ENCODE data around the gene PLPP4. TPM values are rescaled to one million over a fixed set of nuclear protein-coding genes. Genes with fewer than 3 reads are reported as not detected.

The PLPP4 gene
- total RNA-seq, 1 experiment from 2014 or later, result not detected

DNA sequence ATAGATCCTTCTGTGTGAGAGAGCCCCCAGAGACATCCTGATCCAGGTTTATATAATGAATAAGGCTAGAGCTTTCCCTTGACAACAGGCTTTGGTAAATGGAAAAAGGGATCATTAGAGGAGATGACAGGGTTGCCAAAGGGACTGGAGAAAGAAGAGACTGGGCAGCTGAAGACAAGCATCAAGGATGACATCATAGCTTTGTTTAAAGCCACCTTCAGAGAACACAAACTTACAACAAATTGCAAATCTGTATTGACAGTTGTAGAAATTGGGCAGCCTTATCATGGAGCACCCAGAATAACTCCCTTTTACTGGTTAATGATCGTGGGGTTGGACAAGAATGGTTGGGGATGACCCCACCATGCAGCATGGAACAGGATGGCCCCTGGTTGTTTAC, 3.7 kb upstream of the PLPP4 start:
- TF ChIP-seq, protein P1, sequence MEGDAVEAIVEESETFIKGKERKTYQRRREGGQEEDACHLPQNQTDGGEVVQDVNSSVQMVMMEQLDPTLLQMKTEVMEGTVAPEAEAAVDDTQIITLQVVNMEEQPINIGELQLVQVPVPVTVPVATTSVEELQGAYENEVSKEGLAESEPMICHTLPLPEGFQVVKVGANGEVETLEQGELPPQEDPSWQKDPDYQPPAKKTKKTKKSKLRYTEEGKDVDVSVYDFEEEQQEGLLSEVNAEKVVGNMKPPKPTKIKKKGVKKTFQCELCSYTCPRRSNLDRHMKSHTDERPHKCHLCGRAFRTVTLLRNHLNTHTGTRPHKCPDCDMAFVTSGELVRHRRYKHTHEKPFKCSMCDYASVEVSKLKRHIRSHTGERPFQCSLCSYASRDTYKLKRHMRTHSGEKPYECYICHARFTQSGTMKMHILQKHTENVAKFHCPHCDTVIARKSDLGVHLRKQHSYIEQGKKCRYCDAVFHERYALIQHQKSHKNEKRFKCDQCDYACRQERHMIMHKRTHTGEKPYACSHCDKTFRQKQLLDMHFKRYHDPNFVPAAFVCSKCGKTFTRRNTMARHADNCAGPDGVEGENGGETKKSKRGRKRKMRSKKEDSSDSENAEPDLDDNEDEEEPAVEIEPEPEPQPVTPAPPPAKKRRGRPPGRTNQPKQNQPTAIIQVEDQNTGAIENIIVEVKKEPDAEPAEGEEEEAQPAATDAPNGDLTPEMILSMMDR (conservative IDR thresholded peaks at IDR 0.05), result no peak
- TF ChIP-seq EZH2 (IDR thresholded peaks at IDR 0.05; ENCODE audit: low read depth), result no peak
- ChIA-PET CTCF (no interaction called here), POLR2A (ENCODE audit: unreplicated experiment) (interaction anchor here (0.6 kb wide), 1 partner anchor 59 kb away, joined by 3 read pairs; no protein-coding TSS in a partner anchor)

DNA sequence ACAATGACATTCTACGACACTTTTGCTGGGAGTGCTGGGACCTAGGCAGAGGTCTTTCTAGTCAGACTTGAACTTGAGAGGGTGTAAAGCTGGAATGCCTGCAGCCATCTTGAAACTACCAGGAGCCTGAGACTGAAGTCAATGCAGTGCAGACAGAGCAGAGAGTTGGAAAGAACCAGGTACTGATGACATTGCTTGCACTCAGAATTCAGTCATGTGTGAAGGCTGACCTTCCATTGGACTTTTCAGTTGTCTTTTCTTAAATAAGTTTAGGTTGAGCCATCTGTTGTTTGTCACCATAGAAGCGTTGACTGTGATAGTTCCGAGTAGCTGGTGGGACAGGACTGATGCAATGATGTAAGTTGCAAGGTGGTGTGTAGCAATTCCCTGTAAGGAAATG, 3.1 kb upstream of the PLPP4 start:
- Histone ChIP-seq H3K27me3 (ENCODE audit: insufficient read depth, low read depth) (no peaks in the 10 kb centered on the region), H3K9me3 (ENCODE audit: insufficient read depth, low read depth) (no peaks in the 10 kb centered on the region), H3K4me3 (no peak overlapping the region), H3F3A (ENCODE audit: insufficient read depth, low read depth) (no peaks in the 10 kb centered on the region), H4K20me1 (ENCODE audit: insufficient read depth) (no peaks in the 10 kb centered on the region), H3K4me2 (no peak overlapping the region), H2AFZ (no peak overlapping the region), H3K79me2 (ENCODE audit: low read depth) (no peaks in the 10 kb centered on the region), H3K27ac (no peak overlapping the region), H3K36me3 (ENCODE audit: low read depth) (no peaks in the 10 kb centered on the region), H3K9me2 (ENCODE audit: insufficient read depth) (no peaks in the 10 kb centered on the region), H3K4me1 (replicated peaks; ENCODE audit: insufficient read depth) (no peaks in the 10 kb centered on the region)
- intact Hi-C loops (cut with micrococcal nuclease; ENCODE audit: unreplicated experiment), result no loop called here
- TF ChIP-seq, protein P1 (conservative IDR thresholded peaks at IDR 0.05), result no peak
- TF ChIP-seq EZH2 (IDR thresholded peaks at IDR 0.05; ENCODE audit: low read depth), result no peak
- POLR2A ChIA-PET (ENCODE audit: unreplicated experiment), result interaction anchor here (0.6 kb wide), 1 partner anchor 59 kb away, joined by 3 read pairs; no protein-coding TSS in a partner anchor
- no peak for DNase-seq
- no TSS peak for BruUV-seq (replicated peaks)
- CTCF ChIA-PET, result no interaction called here

More for the DNA sequence above, 3.7 kb upstream of the PLPP4 start:
- no TSS peak for BruUV-seq (replicated peaks)
- Histone ChIP-seq H2AFZ (no peak overlapping the region), H3K9me3 (ENCODE audit: insufficient read depth, low read depth) (no peaks in the 10 kb centered on the region), H3K27ac (no peak overlapping the region), H3K27me3 (ENCODE audit: insufficient read depth, low read depth) (no peaks in the 10 kb centered on the region), H3K4me3 (no peak overlapping the region), H3K9me2 (ENCODE audit: insufficient read depth) (no peaks in the 10 kb centered on the region), H3F3A (ENCODE audit: insufficient read depth, low read depth) (no peaks in the 10 kb centered on the region), H3K4me2 (no peak overlapping the region), H4K20me1 (ENCODE audit: insufficient read depth) (no peaks in the 10 kb centered on the region), H3K36me3 (ENCODE audit: low read depth) (no peaks in the 10 kb centered on the region), H3K79me2 (ENCODE audit: low read depth) (no peaks in the 10 kb centered on the region), H3K4me1 (replicated peaks; ENCODE audit: insufficient read depth) (no peaks in the 10 kb centered on the region)
- intact Hi-C loops (cut with micrococcal nuclease; ENCODE audit: unreplicated experiment), result no loop called here
- DNase-seq, result no peak

DNA sequence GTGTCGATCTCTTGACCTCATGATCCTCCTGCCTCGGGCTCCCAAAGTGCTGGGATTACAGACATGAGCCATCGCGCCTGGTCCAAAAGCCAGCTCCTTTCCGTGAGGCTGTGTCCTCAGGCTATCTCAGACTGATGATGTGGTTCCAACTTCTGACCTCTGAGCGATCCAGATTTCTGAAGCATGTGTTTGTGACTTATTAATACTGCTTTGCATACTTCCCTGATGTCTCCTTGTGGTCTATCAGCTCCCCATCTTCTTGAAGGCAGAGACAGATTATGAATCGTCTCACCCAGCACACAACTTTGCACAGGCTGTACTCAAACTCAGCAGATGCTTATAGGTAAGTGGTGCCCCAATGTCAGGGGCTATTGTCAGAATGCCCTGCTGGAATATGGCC, 2.0 kb upstream of the PLPP4 start:
- BruUV-seq (replicated peaks), result no TSS peak
- Histone ChIP-seq H3K4me1 (replicated peaks; ENCODE audit: insufficient read depth) (no peaks in the 10 kb centered on the region), H4K20me1 (ENCODE audit: insufficient read depth) (no peaks in the 10 kb centered on the region), H3K9me3 (ENCODE audit: insufficient read depth, low read depth) (no peaks in the 10 kb centered on the region), H3K36me3 (ENCODE audit: low read depth) (no peaks in the 10 kb centered on the region), H3K4me3 (no peak overlapping the region), H3K9me2 (ENCODE audit: insufficient read depth) (no peaks in the 10 kb centered on the region), H2AFZ (no peak overlapping the region), H3F3A (ENCODE audit: insufficient read depth, low read depth) (no peaks in the 10 kb centered on the region), H3K27ac (no peak overlapping the region), H3K79me2 (ENCODE audit: low read depth) (no peaks in the 10 kb centered on the region), H3K4me2 (no peak overlapping the region), H3K27me3 (ENCODE audit: insufficient read depth, low read depth) (no peaks in the 10 kb centered on the region)
- TF ChIP-seq, protein P1 (conservative IDR thresholded peaks at IDR 0.05), result no peak
- TF ChIP-seq EZH2 (IDR thresholded peaks at IDR 0.05; ENCODE audit: low read depth), result no peak
- DNase-seq, result no peak
- ChIA-PET POLR2A (ENCODE audit: unreplicated experiment) (interaction anchor here (0.6 kb wide), 1 partner anchor 1951 kb away, joined by 3 read pairs; no protein-coding TSS in a partner anchor), CTCF (no interaction called here)
- intact Hi-C loops (cut with micrococcal nuclease; ENCODE audit: unreplicated experiment), result no loop called here

Measured in PC-9 (cell line).